Stimulated activated CD8-positive, alpha-beta memory T cell treated with anti-CD3 and anti-CD28 coated beads, Interleukin-2, amount 100 ng/mL, for 1 hour (primary cell): ENCODE data around the gene LDLRAD4.
"Not testable (repeated sequence)": the region's sequence is repeated elsewhere in the genome, so short reads cannot be mapped to it uniquely, and the experiment has no call there.

Experiments used
- DNase-seq, 2 donors: peaks; one replicate each; pipeline ENCODE4 v3.0.0-alpha.2; 2020; ENCODE audit warnings: low read depth in 2 of 2

LDLRAD4 gene

DNA sequence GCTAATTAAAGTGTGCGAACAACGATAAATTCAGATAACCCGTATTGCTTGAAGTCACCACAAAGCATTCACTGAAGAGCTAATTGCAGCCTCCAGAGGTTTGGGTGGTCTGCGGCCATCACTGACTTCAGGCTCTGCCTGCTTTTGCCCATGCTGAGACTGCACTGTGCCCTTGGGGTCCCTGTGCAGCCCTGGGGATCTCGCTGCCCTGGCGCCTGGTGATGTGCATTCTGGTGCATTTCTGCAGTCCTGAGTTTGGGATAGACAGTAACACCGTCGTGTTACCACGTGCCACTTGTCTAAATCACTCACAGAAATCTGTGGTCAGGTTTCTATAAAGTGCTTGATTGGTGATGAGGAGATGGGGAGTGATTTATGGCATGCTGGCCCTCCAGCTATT, 27.6 kb downstream of the LDLRAD4 start:
- DNase-seq: no peak

GRCh38 chr18:13246591-13246990, 28.0 kb downstream of the LDLRAD4 start:
- DNase-seq: no peak

GRCh38 chr18:13247506-13247905, 28.9 kb downstream of the LDLRAD4 start:
- DNase-seq: no peak

DNA sequence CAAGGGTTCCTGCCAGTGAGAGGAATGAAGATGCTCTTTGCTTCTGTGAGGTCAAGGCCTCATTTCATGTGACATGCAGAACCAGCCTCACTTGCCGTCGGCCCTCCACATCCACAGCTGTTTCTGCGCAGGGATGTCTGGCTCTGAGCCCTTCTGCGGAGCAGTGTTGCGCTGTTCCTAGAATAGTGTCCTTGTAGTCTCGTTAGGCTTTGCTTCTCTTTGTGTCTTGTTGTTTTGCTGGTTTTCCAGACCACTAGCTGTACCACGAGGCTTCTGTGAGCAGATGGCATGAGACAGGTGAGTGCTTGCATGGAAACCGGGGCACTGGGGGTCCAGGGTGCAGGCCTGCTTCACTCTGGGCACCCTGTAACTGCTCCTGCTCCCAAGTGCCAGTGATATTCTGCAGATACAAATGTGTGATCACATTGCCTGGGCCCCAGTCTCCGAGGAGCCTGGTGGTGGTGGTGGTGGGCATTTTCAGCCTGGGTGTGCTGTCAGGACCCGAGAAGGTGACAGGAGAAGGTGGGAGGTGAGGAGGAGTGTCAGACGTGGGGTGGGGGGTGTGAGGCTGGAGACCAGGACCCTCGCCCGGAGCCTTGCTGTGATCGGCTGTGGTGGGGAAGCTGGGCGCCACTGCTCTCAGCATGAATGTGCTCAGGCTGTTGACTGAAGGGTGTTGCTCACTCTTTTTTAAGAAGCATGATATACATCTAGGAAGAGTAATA, 34.3 kb downstream of the LDLRAD4 start:
- DNase-seq: no peak

GRCh38 chr18:13253786-13254688, 35.5 kb downstream of the LDLRAD4 start:
- DNase-seq: no peak

GRCh38 chr18:13254971-13255927, 36.7 kb downstream of the LDLRAD4 start:
- DNase-seq: no peak

GRCh38 chr18:13256444-13257305, 38.1 kb downstream of the LDLRAD4 start:
- DNase-seq: no peak

- DNase-seq: no peak
Measured at GRCh38 chr18:13257361-13257980, 38.9 kb downstream of the LDLRAD4 start.

DNA sequence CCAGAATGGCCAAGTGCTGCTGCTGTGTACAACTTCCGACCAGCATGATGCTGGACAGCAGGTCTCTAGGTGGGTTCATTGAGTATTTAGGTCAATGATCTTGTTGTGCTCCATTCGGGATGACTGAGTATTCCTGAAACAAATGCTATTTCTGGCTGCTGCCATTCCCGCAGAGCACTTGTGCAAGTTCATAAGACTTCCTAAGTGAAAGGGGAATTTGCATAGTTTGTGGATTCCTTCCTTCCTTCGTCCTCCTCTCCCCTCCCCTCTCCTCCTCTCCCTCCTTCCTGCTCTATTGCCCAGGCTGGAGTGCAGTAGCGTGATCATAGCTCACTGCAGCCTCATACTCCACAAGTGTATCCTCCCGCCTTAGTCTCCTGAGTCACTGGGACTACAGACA, 40.4 kb downstream of the LDLRAD4 start:
- no peak for DNase-seq

DNA sequence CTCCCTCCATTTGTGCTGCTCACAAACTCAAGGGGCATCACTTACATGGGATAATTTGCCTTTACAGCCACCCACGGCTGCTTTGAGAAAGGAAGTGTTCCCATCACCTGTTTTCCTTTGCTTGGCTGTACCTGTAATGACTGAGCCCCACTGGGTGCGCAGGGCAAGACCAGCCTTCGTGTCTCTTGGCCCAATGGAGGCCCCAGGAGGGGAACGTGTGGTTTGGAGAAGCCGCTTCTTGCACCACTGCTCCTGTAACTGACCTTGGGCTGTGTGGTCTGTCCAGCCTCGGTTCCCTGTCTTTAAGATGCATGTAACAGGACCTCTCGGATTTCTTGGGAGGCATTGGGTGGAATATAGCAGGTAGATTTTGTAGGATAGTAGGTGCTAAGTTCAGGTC, 41.1 kb downstream of the LDLRAD4 start:
- no peak for DNase-seq

GRCh38 chr18:13260197-13260934, 41.8 kb downstream of the LDLRAD4 start:
- no peak for DNase-seq

DNA sequence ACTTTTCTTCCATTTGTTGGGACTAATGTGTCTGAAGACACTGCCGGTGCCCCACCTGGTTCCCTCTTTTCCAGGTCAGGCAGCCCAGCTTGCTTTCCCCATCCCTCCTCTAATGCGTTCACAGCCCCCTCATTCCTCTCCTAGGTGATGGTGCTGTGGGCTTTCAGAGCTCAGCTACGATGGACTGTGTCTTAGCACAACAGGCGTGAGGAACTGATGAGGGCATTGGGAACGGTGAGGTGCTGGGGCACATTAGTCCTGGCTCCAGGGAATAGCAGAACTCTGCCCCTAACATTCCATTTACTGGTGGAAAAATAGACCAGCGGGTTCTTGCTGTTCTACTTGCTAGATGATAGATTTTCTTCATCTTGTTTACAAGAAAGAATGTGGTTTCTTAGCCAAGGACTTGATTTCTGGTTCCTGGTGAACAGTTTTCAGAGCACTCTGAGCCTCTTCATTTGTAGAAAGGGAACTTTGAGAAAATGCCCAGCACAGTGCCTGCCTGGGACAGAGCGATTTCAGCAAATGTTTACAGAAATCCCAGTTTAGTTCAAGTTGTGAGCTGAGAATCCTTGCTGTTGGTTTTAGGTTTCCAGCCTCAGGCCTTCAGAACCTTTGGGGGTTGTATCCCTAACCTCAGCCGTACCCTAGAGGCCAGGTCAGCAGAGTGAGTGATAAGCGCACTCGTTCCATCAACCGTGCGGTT, 42.5 kb downstream of the LDLRAD4 start:
- DNase-seq: no peak

GRCh38 chr18:13261661-13262357, 43.2 kb downstream of the LDLRAD4 start:
- no peak for DNase-seq

- not testable (repeated sequence) for DNase-seq
Measured at GRCh38 chr18:13262358-13262680, 43.8 kb downstream of the LDLRAD4 start.

DNA sequence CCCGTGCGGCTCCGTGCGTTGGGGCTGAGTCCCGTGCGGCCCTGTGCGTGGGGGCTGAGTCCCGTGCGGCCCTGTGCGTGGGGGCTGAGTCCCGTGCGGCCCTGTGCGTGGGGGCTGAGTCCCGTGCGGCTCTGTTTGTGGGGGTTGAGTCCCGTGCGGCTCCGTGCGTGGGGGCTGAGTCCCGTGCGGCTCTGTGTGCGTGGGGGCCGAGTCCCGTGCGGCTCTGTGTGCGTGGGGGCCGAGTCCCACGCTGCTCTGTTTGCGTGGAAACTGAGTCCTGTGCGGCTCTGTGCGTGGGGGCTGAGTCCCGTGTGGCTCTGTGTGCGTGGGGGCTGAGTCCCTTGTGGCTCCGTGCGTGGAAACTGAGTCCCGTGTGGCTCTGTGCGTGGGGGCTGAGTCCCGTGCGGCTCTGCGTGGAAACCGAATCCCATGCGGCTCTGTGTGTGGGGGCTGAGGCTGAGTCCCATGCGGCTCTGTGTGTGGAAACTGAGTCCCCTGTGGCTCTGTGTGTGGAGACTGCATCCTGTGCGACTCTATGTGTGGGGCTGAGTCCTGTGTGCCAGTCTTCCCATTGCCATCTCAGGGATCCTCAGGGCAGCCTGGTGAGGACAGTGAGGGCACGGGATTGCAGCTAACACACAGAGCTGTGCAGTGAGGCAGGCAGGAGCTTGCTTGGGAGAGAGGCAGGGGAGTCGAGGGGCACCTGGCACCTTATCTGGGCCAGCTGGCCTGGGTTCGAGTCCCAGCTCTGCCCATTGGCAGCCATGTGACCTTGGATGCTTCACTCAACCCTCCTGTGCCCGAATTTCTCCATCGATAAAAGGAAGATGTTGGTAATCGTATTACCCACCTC, 44.5 kb downstream of the LDLRAD4 start:
- DNase-seq: no peak

- DNase-seq: no peak
Measured at GRCh38 chr18:13264091-13265007, 45.8 kb downstream of the LDLRAD4 start.
